Neural cell (in vitro differentiated cells): ENCODE measurements around the gene SUN5.

Source experiments
- EP300 ChIP-seq: fragments of 450-650 bp; conservative IDR thresholded peaks from 2 replicates; pipeline ENCODE4 v1.6.1; 2014; ENCODE audit warnings: antibody characterized with exemption, mild to moderate bottlenecking, moderate library complexity; ENCODE audit not compliant: poor library complexity, severe bottlenecking
- EZH2 ChIP-seq: fragments of 200-600, 300-800 bp; shearing (Covaris generic), sonication (generic); IDR thresholded peaks from 2 replicates; pipeline ENCODE4 v1.6.1; 2014; ENCODE audit warnings: antibody characterized with exemption, low read length, borderline replicate concordance, mild to moderate bottlenecking; ENCODE audit not compliant: insufficient read depth, poor library complexity, severe bottlenecking
- POLR2AphosphoS5 ChIP-seq: IDR thresholded peaks from 2 replicates; pipeline ENCODE4 v1.6.1; 2012
- SMC3 ChIP-seq: fragments of 450-650 bp; conservative IDR thresholded peaks from 2 replicates; pipeline ENCODE4 v1.6.1; 2014; ENCODE audit warnings: antibody characterized with exemption, mild to moderate bottlenecking, moderate library complexity; ENCODE audit not compliant: poor library complexity
- TAF1 ChIP-seq: IDR thresholded peaks from 2 replicates; pipeline ENCODE4 v1.6.1; 2012; ENCODE audit warnings: low read depth
- TF ChIP-seq, protein P1 (sequence below): fragments of 450-650 bp; IDR thresholded peaks from 2 replicates; pipeline ENCODE4 v1.5.1; 2014; ENCODE audit warnings: antibody characterized with exemption, mild to moderate bottlenecking, moderate library complexity; ENCODE audit not compliant: poor library complexity, severe bottlenecking

DNA sequence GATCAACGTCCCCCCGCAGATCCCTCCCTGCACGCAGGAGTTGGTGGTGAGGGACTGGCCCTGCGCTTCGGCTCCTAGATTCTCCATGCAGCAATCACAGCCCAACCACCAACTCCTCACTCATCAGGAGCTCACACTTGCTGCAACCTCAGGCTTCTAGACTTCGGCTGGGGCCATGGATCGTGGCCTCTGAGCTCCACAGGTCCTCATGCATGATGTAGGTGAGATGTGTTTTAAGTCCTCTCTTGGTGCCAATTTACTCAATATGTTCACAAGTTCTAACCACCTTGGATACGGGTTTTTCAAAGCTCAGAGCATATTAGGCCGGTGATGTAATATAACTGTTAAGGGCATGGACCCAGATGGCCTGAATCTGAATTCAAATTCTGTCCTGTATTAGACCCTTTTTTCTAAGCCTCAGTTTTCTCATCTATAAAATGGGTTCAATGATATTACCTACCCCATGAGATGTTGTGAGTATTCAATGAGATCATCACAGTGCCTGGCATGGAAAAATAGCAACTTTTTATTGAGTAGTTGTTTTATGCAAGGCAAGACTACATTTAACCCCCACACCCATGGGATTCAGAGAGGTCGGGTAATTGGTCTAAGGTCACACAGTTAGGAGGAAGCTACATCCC is 31.0 kb downstream of the SUN5 start:
- TF ChIP-seq, protein P1, sequence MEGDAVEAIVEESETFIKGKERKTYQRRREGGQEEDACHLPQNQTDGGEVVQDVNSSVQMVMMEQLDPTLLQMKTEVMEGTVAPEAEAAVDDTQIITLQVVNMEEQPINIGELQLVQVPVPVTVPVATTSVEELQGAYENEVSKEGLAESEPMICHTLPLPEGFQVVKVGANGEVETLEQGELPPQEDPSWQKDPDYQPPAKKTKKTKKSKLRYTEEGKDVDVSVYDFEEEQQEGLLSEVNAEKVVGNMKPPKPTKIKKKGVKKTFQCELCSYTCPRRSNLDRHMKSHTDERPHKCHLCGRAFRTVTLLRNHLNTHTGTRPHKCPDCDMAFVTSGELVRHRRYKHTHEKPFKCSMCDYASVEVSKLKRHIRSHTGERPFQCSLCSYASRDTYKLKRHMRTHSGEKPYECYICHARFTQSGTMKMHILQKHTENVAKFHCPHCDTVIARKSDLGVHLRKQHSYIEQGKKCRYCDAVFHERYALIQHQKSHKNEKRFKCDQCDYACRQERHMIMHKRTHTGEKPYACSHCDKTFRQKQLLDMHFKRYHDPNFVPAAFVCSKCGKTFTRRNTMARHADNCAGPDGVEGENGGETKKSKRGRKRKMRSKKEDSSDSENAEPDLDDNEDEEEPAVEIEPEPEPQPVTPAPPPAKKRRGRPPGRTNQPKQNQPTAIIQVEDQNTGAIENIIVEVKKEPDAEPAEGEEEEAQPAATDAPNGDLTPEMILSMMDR = no peak
- no peak for TF ChIP-seq EP300
- no peak for TF ChIP-seq EZH2
- TF ChIP-seq POLR2AphosphoS5 = no peak
- TF ChIP-seq SMC3 = no peak
- no peak for TF ChIP-seq TAF1
